ENCODE data around the gene TTC9.
A peak's percentile ranks its signal among the peaks of the same experiment; 100 is the strongest.

The TTC9 gene

DNA sequence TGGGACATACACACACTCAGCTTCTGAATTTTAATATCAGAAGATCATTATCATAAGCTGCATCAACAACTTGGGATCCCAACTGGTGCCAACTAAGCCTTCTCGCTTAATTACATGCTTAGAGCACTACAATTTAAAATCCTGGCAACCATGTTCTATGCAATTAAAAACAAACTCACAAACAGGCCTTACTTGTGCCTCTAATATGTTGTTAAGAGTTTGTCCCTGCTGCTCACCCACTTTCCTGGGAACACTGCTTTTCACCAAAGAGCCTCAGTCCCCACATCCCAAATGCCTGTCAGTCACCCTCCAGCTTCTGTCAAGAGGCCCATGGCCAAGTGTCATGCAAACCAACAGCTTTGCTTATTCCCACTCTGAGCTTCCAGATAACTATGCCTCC lies 69.7 kb downstream of the TTC9 start:
- intact Hi-C loops (cut with DNase I; ENCODE audit: low total_unique reads) = no loop called here
- TF ChIP-seq, protein P1, sequence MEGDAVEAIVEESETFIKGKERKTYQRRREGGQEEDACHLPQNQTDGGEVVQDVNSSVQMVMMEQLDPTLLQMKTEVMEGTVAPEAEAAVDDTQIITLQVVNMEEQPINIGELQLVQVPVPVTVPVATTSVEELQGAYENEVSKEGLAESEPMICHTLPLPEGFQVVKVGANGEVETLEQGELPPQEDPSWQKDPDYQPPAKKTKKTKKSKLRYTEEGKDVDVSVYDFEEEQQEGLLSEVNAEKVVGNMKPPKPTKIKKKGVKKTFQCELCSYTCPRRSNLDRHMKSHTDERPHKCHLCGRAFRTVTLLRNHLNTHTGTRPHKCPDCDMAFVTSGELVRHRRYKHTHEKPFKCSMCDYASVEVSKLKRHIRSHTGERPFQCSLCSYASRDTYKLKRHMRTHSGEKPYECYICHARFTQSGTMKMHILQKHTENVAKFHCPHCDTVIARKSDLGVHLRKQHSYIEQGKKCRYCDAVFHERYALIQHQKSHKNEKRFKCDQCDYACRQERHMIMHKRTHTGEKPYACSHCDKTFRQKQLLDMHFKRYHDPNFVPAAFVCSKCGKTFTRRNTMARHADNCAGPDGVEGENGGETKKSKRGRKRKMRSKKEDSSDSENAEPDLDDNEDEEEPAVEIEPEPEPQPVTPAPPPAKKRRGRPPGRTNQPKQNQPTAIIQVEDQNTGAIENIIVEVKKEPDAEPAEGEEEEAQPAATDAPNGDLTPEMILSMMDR (IDR thresholded peaks at IDR 0.05) = no peak
- no peak overlapping the region for H3K4me3 ChIP-seq
- no peak for DNase-seq
- H3K4me1 ChIP-seq = peaks cover 0 to 17% (median 10%) of the 10 kb centered on the region in 4 donors
- no peaks in the 10 kb centered on the region for H3K9me3 ChIP-seq
- H3K27ac ChIP-seq = no peak overlapping the region
- no peaks in the 10 kb centered on the region for H3K36me3 ChIP-seq
- peaks cover 0 to 12% of the 10 kb centered on the region in 2 donors for H3K27me3 ChIP-seq

GRCh38 chr14:70713096-70713495 lies 71.4 kb downstream of the TTC9 start:
- intact Hi-C loops (cut with DNase I; ENCODE audit: low total_unique reads) = no loop called here
- Histone ChIP-seq H3K4me3 (peak overlapping the region in 1 of 2 donors; percentile 22), H3K9me3 (no peaks in the 10 kb centered on the region), H3K36me3 (no peaks in the 10 kb centered on the region), H3K27me3 (peaks cover 0 to 5% of the 10 kb centered on the region in 2 donors), H3K27ac (peak overlapping the region; percentile 43 to 48), H3K4me1 (peaks cover 0 to 17% (median 10%) of the 10 kb centered on the region in 4 donors)
- TF ChIP-seq, protein P1 (IDR thresholded peaks at IDR 0.05) = no peak
- no peak for DNase-seq

- Histone ChIP-seq H3K9me3 (no peaks in the 10 kb centered on the region), H3K27ac (peak overlapping the region; percentile 43 to 48), H3K4me3 (peak overlapping the region in 1 of 2 donors; percentile 22), H3K4me1 (peaks cover 0 to 17% (median 10%) of the 10 kb centered on the region in 4 donors), H3K27me3 (peaks cover 0 to 5% of the 10 kb centered on the region in 2 donors), H3K36me3 (no peaks in the 10 kb centered on the region)
- intact Hi-C loops (cut with DNase I; ENCODE audit: low total_unique reads) = no loop called here
- DNase-seq = no peak
- TF ChIP-seq, protein P1 (IDR thresholded peaks at IDR 0.05) = no peak
These were observed 71.8 kb downstream of the TTC9 start for GRCh38 chr14:70713511-70713916.

- peak overlapping the region; percentile 43 to 48 for H3K27ac ChIP-seq
- TF ChIP-seq, protein P1 (IDR thresholded peaks at IDR 0.05) = peak; percentile 55 to 58
- intact Hi-C loops (cut with DNase I; ENCODE audit: low total_unique reads) = no loop called here
These were observed 72.4 kb downstream of the TTC9 start for GRCh38 chr14:70714055-70714550.

DNA sequence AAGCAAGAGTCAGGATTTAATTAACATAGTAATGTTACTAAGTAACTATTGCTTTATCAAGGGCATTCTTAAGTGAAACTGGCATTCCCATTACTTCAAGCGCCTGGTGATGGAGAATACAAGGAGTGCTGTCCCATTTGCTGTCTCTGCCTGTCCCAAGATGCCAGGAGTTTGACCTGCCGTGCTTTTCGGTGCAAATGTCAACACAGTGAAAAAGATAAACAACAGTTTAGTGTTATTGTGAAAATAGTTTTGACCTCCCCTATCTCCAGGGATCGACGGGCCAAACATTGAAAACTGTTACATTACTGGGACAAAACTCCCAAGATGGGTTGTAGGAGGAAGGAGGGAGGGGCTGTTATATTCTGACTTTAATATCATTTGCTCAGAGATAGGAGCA lies 74.8 kb downstream of the TTC9 start:
- H3K9me3 ChIP-seq = no peaks in the 10 kb centered on the region
- DNase-seq = no peak
- H3K4me3 ChIP-seq = no peak overlapping the region
- H3K27ac ChIP-seq = no peak overlapping the region
- intact Hi-C loops (cut with DNase I; ENCODE audit: low total_unique reads) = no loop called here
- H3K4me1 ChIP-seq = peaks cover 0 to 17% (median 10%) of the 10 kb centered on the region in 4 donors
- H3K27me3 ChIP-seq = peaks cover 0 to 20% of the 10 kb centered on the region in 2 donors
- TF ChIP-seq, protein P1 (IDR thresholded peaks at IDR 0.05) = no peak
- no peaks in the 10 kb centered on the region for H3K36me3 ChIP-seq

More at GRCh38 chr14:70714055-70714550, 72.4 kb downstream of the TTC9 start:
- DNase-seq = no peak
- Histone ChIP-seq H3K4me1 (peaks cover 0 to 17% (median 10%) of the 10 kb centered on the region in 4 donors), H3K4me3 (peak overlapping the region in 1 of 2 donors; percentile 22), H3K27me3 (peaks cover 0 to 8% of the 10 kb centered on the region in 2 donors), H3K9me3 (no peaks in the 10 kb centered on the region), H3K36me3 (no peaks in the 10 kb centered on the region)
